ENCODE data around the gene MSLN.
A peak's percentile ranks its signal among the peaks of the same experiment; 100 is the strongest.

The MSLN gene

DNA sequence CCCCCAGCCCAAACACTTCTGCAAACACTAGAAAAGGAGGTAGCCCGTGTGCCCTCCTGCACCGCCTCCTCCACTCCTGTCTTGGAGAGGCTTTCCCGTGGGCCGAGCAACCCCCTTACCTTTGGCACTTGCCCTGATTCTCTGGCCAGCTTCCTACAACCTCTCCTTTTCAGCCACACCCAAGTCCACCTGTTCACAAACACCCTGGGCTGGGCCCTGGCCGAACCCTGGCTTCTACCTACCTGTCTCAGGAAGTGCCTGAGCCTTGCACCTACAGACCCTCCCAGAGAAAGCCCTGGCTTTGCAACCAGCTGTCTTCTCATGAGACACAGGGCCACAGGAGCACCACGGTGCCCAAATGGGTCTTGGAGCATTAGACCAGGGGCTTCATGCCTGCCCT is 41.6 kb upstream of the MSLN start:
- Histone ChIP-seq H3K36me3 (ENCODE audit: insufficient read depth, low read length) (peaks cover 13% of the 10 kb centered on the region), H3K27me3 (ENCODE audit: insufficient read depth, low read length) (no peaks in the 10 kb centered on the region), H3K4me1 (ENCODE audit: insufficient read depth, low read length) (peaks cover 58% of the 10 kb centered on the region), H2AFZ (ENCODE audit: low read depth, low read length) (no peak overlapping the region), H3K4me3 (ENCODE audit: low read length) (no peak overlapping the region), H3K9me3 (ENCODE audit: low read length) (no peaks in the 10 kb centered on the region)

DNA sequence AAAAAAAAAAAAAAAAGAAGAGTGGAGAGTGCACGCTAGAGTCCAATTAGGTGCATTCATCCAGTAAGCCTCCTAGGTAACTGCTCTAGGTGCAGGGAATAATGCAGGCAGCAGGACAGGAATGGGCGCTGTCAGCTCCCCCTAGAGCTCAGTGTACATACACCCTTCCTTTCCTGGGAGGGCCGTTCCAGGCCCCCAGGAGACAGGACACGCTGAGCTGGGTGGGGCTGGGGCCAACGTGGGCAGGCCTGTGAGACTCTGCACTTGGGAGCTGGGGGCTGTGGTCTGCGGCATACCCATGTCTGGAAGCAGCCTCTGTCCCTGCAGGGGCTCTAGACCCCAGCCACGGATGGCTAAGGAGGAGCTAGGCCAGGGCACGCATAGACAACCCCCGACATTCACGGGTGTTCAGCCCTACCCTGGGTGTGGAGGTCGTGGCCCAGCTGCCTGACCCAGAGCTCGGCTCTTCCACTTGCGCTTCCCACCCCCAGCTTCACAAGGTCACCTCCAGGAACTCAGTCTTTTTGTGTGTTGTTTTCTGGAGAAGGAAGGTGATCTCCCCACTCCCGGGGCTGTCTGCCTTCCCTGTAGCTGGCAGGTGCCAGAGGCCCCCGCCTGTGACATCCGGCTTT is 40.6 kb upstream of the MSLN start:
- peak overlapping the region; percentile 80 for H3K4me3 ChIP-seq (ENCODE audit: low read length)
- peaks cover 13% of the 10 kb centered on the region for H3K36me3 ChIP-seq (ENCODE audit: insufficient read depth, low read length)

DNA sequence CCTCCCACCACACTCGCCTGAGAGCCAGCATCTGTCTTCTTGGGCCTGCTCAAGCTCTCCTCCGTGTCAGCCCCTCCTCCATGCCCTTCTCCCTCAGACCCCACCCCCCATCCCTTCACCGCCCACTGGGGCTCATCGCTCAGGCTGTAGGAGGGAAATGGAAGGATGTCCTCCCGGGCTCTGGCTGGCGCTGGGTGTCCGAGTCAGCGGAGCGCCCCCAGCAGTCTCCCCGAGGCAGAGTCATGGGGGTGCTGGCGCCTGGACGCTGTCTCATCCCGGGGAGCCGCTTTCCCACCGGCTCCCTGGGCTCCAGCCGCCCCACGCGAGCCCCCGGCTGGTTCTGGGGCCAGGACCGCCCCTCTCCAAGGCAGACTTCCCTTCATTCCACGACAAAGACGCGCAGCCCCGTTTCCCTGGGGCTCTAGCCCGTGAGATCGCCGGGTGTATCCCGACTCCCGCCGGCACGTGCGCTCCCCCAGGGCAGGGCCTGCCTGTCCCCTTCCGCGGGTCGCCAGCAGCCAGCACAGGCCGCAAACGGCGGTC is 40.0 kb upstream of the MSLN start:
- Histone ChIP-seq H3K36me3 (ENCODE audit: insufficient read depth, low read length) (peaks cover 13% of the 10 kb centered on the region), H3K27me3 (ENCODE audit: insufficient read depth, low read length) (no peaks in the 10 kb centered on the region), H2AFZ (ENCODE audit: low read depth, low read length) (peak overlapping the region; percentile 49), H3K4me3 (ENCODE audit: low read length) (peak overlapping the region; percentile 80), H3K4me1 (ENCODE audit: insufficient read depth, low read length) (peaks cover 50% of the 10 kb centered on the region), H3K9me3 (ENCODE audit: low read length) (no peaks in the 10 kb centered on the region)

More for the DNA sequence above, 40.6 kb upstream of the MSLN start:
- H3K9me3 ChIP-seq (ENCODE audit: low read length): no peaks in the 10 kb centered on the region
- H3K4me1 ChIP-seq (ENCODE audit: insufficient read depth, low read length): peaks cover 50% of the 10 kb centered on the region
- no peak overlapping the region for H2AFZ ChIP-seq (ENCODE audit: low read depth, low read length)
- H3K27me3 ChIP-seq (ENCODE audit: insufficient read depth, low read length): no peaks in the 10 kb centered on the region

DNA sequence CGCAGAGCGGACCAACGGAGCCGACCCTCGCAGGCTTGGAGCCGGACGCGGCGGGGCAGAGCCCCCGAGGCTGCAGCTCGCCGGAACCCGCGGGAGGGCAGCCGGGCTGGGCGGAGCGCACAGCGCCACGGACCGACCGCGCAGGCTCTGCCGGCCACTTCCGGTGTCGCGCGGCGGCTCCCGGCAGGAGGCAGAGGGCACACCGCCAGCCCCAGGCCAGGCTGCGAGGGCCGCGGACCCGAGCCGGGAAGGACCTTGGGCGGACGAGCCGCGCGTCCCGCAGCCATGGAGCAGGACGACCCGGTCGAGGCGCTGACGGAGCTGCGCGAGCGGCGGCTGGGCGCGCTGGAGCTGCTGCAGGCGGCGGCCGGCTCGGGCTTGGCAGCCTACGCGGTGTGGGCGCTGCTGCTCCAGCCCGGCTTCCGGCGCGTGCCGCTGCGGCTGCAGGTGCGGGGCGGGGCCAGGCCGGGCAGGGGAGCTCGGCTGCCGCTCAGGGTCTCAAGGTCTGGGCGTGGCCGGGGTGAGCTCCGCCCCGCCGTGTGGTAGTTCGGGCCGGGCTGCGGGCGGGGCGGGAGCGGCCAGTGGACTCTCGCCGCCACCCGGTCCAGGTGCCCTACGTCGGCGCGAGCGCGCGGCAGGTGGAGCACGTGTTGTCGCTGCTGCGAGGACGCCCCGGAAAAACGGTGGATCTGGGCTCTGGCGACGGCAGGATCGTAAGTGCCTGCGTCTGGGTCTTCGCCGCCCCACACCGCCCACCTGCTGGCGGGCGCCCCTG is 39.4 kb upstream of the MSLN start, which contains the start of gene ANTKMT:
TSS of gene ANTKMT (plus strand) at position 157 of the 775 bp plus-strand sequence. CDS start at position 286, 129 bp downstream.
- Histone ChIP-seq H3K4me3 (ENCODE audit: low read length) (peak within 1 kb of the TSS; percentile 80), H3K27me3 (ENCODE audit: insufficient read depth, low read length) (no peaks in the 10 kb centered on the region), H3K36me3 (ENCODE audit: insufficient read depth, low read length) (peaks cover 13% of the 10 kb centered on the region), H2AFZ (ENCODE audit: low read depth, low read length) (peak within 1 kb of the TSS; percentile 49), H3K4me1 (ENCODE audit: insufficient read depth, low read length) (peaks cover 50% of the 10 kb centered on the region), H3K9me3 (ENCODE audit: low read length) (no peaks in the 10 kb centered on the region)

DNA sequence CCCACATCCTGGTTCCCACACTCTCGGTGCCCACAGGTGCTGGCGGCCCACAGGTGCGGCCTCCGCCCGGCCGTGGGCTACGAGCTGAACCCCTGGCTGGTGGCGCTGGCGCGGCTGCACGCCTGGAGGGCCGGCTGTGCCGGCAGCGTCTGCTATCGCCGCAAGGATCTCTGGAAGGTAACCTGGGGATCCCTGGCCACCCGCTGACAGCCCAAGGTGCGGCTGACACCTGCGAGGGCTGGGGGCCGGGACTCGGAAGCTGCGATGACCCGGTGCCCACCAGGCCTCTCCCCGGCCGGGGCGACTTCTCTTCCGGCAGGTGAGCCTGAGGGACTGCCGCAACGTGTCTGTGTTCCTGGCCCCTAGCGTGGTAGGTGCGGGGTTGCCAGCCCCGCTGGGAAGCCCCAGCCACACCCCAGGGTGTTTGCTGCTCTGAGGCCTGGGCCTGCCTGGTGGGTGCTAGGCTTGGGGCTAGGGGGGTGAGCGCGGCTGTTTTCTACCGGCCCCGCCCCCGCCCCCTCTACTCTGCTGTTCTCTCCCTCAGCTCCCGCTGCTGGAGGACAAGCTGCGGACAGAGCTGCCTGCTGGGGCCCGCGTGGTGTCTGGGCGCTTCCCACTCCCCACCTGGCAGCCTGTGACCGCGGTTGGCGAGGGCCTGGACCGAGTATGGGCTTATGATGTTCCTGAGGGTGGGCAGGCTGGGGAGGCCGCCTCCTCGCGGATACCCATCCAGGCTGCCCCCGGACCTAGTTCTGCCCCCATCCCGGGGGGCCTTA is 38.6 kb upstream of the MSLN start:
- Histone ChIP-seq H3K36me3 (ENCODE audit: insufficient read depth, low read length) (peaks cover 10% of the 10 kb centered on the region), H3K4me3 (ENCODE audit: low read length) (peak overlapping the region; percentile 80)

DNA sequence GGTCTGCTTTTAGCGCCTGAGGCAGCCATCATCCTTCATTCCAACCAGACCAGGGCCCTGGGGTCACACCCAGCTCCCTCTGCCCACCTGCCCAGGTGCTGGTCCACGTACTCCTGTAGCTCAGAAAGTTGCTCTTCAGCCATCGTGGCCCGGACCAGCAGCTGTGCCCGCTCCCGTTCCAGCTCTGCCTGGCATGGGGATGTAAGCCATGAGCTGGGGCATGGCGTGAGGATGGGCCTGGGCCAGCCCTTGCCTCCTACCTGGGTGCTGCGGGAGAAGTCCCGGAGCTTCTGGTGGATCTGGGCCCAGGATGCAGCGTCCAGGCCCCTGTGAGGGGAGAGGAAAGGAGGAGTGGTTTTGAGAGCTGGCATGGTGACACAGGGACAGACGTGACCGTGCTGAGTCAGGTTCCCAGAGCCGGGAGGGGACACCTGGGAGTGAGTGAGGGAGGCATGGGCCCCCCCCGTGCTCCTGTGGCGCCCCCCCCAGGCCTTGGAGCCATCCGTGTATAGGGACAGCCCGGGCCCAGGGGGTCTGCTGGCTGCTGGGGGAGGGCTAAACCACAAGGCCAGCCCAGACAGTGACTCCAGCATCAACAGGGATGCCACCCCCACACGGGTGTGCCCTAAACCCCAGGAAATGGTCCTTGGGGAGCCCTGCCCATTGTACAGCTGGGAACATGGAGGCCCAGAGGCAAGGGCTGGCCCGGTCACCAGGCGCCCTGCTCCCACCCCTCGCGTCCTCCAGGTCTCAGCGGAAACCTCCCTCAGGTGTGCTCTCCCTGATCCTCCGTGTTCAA is 37.5 kb upstream of the MSLN start:
- Histone ChIP-seq H3K9me3 (ENCODE audit: low read length) (no peaks in the 10 kb centered on the region), H3K36me3 (ENCODE audit: insufficient read depth, low read length) (peaks cover 5% of the 10 kb centered on the region), H2AFZ (ENCODE audit: low read depth, low read length) (no peak overlapping the region), H3K4me1 (ENCODE audit: insufficient read depth, low read length) (peaks cover 39% of the 10 kb centered on the region), H3K27me3 (ENCODE audit: insufficient read depth, low read length) (no peaks in the 10 kb centered on the region), H3K4me3 (ENCODE audit: low read length) (no peak overlapping the region)

More for the DNA sequence above, 38.6 kb upstream of the MSLN start:
- Histone ChIP-seq H3K4me1 (ENCODE audit: insufficient read depth, low read length) (peaks cover 43% of the 10 kb centered on the region), H3K27me3 (ENCODE audit: insufficient read depth, low read length) (no peaks in the 10 kb centered on the region), H2AFZ (ENCODE audit: low read depth, low read length) (no peak overlapping the region), H3K9me3 (ENCODE audit: low read length) (no peaks in the 10 kb centered on the region)

DNA sequence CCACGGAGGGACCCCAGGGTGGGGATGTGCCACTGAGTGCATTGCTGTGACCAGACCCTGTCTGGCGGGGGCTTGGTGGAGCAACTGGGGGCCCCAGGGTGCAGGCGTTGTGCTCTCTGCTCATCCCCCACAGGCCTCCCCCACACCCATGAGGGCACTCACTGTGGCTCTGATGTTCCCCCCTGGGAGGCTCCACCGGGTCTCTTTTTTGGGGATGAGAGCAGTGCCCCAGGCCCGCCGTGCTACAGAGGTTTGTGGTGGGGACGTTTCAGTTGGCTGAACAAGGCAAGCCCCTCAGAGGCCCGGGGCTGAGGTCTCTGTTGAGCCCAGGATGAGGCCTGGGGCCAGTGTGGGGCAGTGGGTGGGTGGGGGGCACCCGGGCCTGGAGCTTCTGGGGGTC is 36.8 kb upstream of the MSLN start:
- H3K36me3 ChIP-seq (ENCODE audit: insufficient read depth, low read length): peaks cover 2% of the 10 kb centered on the region
- H3K27me3 ChIP-seq (ENCODE audit: insufficient read depth, low read length): no peaks in the 10 kb centered on the region
- H3K9me3 ChIP-seq (ENCODE audit: low read length): no peaks in the 10 kb centered on the region
- H3K4me3 ChIP-seq (ENCODE audit: low read length): no peak overlapping the region
- H2AFZ ChIP-seq (ENCODE audit: low read depth, low read length): no peak overlapping the region
- H3K4me1 ChIP-seq (ENCODE audit: insufficient read depth, low read length): peaks cover 36% of the 10 kb centered on the region

DNA sequence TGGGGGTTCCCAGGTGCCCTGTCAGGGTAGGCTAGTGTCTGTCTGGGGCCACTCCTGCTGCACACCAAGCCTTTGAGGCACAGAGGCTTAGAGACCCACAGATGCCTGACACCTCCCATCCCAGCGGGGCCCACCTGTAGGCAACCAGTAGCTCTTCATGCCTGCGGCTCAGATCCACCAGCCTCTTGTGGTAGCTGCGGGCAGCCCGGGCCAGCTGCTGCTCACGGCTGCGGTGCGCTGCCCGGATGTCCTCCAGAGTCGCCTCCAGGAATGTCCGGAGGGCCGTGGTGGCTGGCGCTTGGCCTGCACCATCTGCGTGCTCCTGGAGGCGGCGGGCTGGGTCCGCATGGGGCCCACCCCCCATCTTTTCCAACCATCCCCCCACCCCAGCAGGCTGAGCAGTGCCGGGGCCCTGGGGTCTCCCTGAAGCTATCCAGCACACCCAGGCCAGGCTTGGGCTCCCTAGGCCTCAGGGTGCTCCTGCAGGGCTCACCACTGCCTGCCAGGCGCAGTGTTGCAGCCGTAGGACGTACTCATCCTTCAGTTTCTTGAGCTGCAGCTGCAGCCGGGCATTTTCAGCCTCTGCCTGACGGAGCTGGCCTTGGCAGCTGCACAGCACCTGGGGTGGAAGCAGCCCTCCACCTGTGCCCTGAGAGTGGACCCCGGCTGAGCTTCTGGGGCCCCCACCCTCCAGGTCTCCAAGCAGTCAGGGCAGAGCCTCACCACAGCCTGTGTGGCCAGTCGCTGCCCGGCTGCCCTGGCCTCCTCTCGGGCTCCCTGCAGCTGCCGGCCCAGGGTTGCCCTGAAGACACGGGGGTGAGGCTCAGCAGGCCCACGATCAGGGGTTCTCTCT is 36.1 kb upstream of the MSLN start:
- Histone ChIP-seq H3K4me3 (ENCODE audit: low read length) (no peak overlapping the region), H2AFZ (ENCODE audit: low read depth, low read length) (no peak overlapping the region), H3K9me3 (ENCODE audit: low read length) (no peaks in the 10 kb centered on the region), H3K27me3 (ENCODE audit: insufficient read depth, low read length) (no peaks in the 10 kb centered on the region), H3K4me1 (ENCODE audit: insufficient read depth, low read length) (peaks cover 29% of the 10 kb centered on the region), H3K36me3 (ENCODE audit: insufficient read depth, low read length) (no peaks in the 10 kb centered on the region)

DNA sequence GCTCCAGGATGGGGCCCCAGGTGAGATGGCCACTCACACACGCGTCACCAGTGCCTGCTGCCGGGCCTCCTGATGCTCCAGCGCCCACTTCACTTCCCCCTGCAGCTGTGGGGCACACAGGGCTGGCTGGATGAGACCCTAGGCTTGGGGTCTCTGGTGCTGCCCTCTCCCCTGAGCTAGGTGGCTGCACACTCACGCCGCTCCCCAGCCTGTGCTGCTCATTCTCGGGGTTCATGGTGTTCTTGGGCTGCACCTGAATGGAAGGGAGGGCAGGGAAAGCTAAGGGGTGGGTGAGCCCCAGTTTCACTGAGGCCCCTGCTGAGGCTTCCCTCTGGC is 35.5 kb upstream of the MSLN start:
- peaks cover 23% of the 10 kb centered on the region for H3K4me1 ChIP-seq (ENCODE audit: insufficient read depth, low read length)
- no peaks in the 10 kb centered on the region for H3K9me3 ChIP-seq (ENCODE audit: low read length)
- no peak overlapping the region for H3K4me3 ChIP-seq (ENCODE audit: low read length)
- H2AFZ ChIP-seq (ENCODE audit: low read depth, low read length): no peak overlapping the region
- H3K36me3 ChIP-seq (ENCODE audit: insufficient read depth, low read length): no peaks in the 10 kb centered on the region
- no peaks in the 10 kb centered on the region for H3K27me3 ChIP-seq (ENCODE audit: insufficient read depth, low read length)

DNA sequence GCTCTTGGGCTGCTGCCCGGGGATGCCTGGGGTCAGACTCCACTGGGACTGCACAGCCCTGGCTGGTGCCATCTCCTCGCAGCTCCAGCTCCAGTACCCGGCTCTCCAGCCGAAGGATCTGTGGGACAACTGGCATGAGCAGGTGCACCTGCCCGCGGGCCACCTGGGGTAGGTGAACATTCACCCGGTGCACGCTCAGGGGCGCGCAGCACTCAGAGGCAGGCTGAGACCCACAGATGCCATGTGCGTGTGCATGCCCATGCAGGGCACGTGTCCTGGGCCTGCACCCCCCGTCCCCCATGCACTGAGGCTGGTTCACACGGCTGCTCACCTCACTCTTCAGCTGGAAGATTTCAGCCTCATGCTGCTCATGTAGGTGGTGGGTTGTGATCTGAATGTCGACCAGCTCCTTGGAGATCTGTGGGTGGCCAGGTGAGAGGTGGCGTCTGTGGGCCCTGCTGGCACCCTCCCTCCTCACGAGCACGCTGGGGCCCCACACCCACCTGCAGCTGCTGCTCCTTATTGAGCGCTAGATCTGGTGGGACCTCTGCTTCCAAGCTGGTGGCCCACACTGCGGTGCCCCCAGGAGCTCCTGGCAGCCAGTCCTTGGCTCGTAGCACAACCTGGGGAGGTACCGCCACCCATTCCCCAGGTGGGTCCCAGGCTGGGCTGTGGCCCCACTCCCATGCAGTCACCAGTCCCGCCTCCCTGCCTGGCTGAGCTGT is 34.9 kb upstream of the MSLN start:
- H2AFZ ChIP-seq (ENCODE audit: low read depth, low read length): no peak overlapping the region
- no peaks in the 10 kb centered on the region for H3K9me3 ChIP-seq (ENCODE audit: low read length)
- no peak overlapping the region for H3K4me3 ChIP-seq (ENCODE audit: low read length)
- H3K36me3 ChIP-seq (ENCODE audit: insufficient read depth, low read length): peaks cover under 1% of the 10 kb centered on the region
- H3K27me3 ChIP-seq (ENCODE audit: insufficient read depth, low read length): no peaks in the 10 kb centered on the region
- peaks cover 20% of the 10 kb centered on the region for H3K4me1 ChIP-seq (ENCODE audit: insufficient read depth, low read length)

DNA sequence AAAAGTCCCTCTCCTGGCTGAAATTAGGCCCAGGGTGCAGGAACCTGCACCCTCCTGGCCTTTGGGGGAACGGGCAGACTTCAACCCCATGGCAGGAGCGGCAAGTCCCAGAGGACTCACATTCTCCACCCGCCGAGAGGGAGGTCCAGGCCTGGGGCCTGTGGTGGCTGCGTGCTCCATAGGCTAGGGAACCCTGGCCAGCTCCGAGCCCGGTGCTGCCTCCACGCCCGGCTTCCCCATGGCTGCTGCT is 34.4 kb upstream of the MSLN start:
- no peak overlapping the region for H2AFZ ChIP-seq (ENCODE audit: low read depth, low read length)
- peaks cover 2% of the 10 kb centered on the region for H3K36me3 ChIP-seq (ENCODE audit: insufficient read depth, low read length)
- H3K4me3 ChIP-seq (ENCODE audit: low read length): no peak overlapping the region
- H3K4me1 ChIP-seq (ENCODE audit: insufficient read depth, low read length): peaks cover 20% of the 10 kb centered on the region
- H3K9me3 ChIP-seq (ENCODE audit: low read length): no peaks in the 10 kb centered on the region
- no peaks in the 10 kb centered on the region for H3K27me3 ChIP-seq (ENCODE audit: insufficient read depth, low read length)
